Activated CD8-positive, alpha-beta memory T cell treated with anti-CD3 and anti-CD28 coated beads, Interleukin-2, amount 10 ng/mL, durations not matched to agents 7 days and 5 days (primary cell): Measurements from ENCODE around the gene AIFM3. TPM values are rescaled to one million over a fixed set of nuclear protein-coding genes. Genes with fewer than 3 reads are reported as not detected.

Source experiments
- ATAC-seq: fragments of 150-1000 bp; cut with Tn5 transposase; one replicate; pipeline ENCODE4 v1.10.0; 2021; ENCODE audit warnings: moderate library complexity
- CTCF ChIA-PET: fragments of 350-600 bp; sonication (Branson Sonifier 250); formaldehyde crosslinking; loops from one replicate; lab custom pipeline; 2021; ENCODE audit warnings: antibody characterized with exemption; lab: Charles Lee
- DNase-seq: peaks from one replicate; pipeline ENCODE4 v3.0.0-alpha.2; 2020
- H3K27ac Mint-ChIP-seq: one replicate; pipeline ENCODE4 v1.8.0; 2021; ENCODE audit warnings: mild to moderate bottlenecking, mixed read lengths
- H3K27me3 Mint-ChIP-seq: one replicate; pipeline ENCODE4 v1.8.0; 2021; ENCODE audit warnings: mixed read lengths
- H3K36me3 Mint-ChIP-seq: one replicate; pipeline ENCODE4 v1.8.0; 2021; ENCODE audit warnings: mild to moderate bottlenecking, mixed read lengths
- H3K4me1 Mint-ChIP-seq: one replicate; pipeline ENCODE4 v1.8.0; 2021; ENCODE audit warnings: mixed read lengths
- H3K4me3 Mint-ChIP-seq: one replicate; pipeline ENCODE4 v1.8.0; 2021; ENCODE audit warnings: mild to moderate bottlenecking, moderate library complexity, mixed read lengths
- H3K9me3 Mint-ChIP-seq: one replicate; pipeline ENCODE4 v1.8.0; 2022; ENCODE audit warnings: low read depth, mixed read lengths
- total RNA-seq, 2 experiments: library from RNA; stranded (reverse); gene quantifications; one replicate each; pipeline ENCODE4 v1.2.3, GENCODE V29; 2021

Gene AIFM3
- total RNA-seq, 2 experiments from 2014 or later: 0.66 to 0.67 TPM

GRCh38 chr22:20995329-20996030 is 28.4 kb downstream of the AIFM3 start:
- Mint-ChIP-seq H3K4me1 (peaks cover 5% of the 10 kb centered on the region), H3K4me3 (no peak overlapping the region), H3K36me3 (no peaks in the 10 kb centered on the region), H3K9me3 (no peaks in the 10 kb centered on the region), H3K27ac (no peak overlapping the region), H3K27me3 (no peaks in the 10 kb centered on the region)
- CTCF ChIA-PET: no interaction called here
- ATAC-seq (no peak), DNase-seq (no peak)

GRCh38 chr22:20996031-20996410 is 29.0 kb downstream of the AIFM3 start:
- DNase-seq (no peak), ATAC-seq (no peak)
- H3K4me3 Mint-ChIP-seq: no peak overlapping the region
- H3K4me1 Mint-ChIP-seq: peaks cover 8% of the 10 kb centered on the region
- H3K27ac Mint-ChIP-seq: no peak overlapping the region
- H3K9me3 Mint-ChIP-seq: no peaks in the 10 kb centered on the region
- CTCF ChIA-PET: no interaction called here
- no peaks in the 10 kb centered on the region for H3K27me3 Mint-ChIP-seq
- H3K36me3 Mint-ChIP-seq: no peaks in the 10 kb centered on the region

- H3K27me3 Mint-ChIP-seq: no peaks in the 10 kb centered on the region
- H3K27ac Mint-ChIP-seq: no peak overlapping the region
- peaks cover 2% of the 10 kb centered on the region for H3K36me3 Mint-ChIP-seq
- ATAC-seq (no peak), DNase-seq (no peak)
- H3K9me3 Mint-ChIP-seq: no peaks in the 10 kb centered on the region
- CTCF ChIA-PET: no interaction called here
- H3K4me1 Mint-ChIP-seq: peaks cover 15% of the 10 kb centered on the region
- no peak overlapping the region for H3K4me3 Mint-ChIP-seq
Observed at GRCh38 chr22:20996598-20997535, 29.8 kb downstream of the AIFM3 start.

DNA sequence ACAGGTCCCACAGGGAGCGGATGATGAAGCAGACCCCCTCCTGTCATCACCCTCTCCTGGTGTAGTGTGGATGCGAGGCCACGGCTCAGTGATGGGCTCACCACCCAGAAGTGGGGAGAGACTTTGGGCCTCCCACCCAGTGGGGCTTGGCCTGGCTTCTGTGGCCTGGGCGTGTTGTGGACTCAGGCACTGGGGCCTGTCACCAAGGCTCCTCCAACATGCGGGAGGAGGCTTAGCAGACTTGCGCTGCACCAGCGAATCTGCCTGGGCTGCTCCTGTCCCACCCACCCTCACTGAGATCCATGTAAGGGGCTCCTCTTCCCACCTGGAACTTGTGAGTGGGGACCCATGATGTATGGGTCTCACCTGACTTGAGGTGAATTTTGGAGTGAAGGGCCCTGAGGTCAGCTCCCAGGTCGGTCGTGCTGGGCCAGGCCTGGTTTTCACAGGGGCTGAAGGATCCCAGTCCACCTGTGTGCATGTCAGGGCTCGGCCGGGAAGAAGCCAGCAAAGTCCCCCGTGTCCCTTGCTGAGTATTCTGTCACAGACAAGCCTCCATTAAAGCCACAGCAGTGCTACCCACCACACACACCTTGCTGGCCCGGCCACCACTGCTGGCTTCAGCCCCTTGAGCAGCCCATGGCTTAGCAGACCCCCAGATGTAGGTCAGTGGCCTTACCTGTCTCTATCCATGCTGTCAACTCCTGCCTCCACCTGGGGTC is 30.6 kb downstream of the AIFM3 start:
- Mint-ChIP-seq H3K4me1 (peaks cover 15% of the 10 kb centered on the region), H3K36me3 (peaks cover 2% of the 10 kb centered on the region), H3K4me3 (no peak overlapping the region), H3K9me3 (no peaks in the 10 kb centered on the region), H3K27ac (no peak overlapping the region), H3K27me3 (no peaks in the 10 kb centered on the region)
- CTCF ChIA-PET: no interaction called here
- DNase-seq (no peak), ATAC-seq (no peak)

DNA sequence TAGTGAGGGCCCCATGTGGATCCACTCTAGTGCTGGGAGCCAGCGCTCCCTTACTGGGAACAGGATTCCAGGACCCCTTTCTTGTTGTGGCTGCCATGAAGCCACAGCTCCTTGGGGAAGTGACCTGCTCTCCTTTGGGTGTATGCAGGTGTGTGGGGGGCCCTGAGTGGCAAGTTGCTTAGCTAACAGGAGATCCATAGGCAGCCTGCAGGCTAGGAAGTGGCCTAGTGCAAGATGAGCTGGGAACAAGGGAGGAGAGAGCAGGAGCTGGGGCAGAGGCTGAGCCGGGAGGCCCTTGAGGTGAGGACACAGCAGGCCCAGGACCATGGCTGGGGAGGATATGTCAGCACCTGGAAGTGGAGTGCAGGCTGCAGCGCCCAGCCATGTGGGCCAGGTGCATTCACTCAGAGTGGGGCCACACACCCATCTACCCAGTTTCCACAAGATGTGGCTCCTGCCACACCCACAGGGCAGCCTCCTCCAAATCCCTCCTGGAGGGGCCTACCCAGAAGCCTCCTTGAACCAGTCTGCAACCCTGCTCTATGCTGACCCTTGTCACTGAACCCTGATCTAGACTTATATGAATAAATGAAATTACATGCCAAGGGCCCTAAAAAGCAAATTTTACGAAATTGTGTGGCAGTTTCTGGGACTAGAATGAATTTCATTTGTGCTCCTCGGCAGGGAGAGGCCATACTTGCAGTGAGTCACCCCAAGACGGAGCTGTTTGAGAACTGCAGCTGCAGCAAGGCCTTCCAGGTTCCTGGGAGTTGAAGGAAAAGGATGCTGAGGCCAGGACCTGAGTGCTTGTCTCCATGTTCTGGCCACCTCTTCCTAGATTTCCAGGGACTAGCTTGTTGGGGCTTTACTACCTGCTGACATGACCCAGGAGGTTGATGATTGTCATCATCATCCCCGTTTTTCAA is 31.6 kb downstream of the AIFM3 start:
- CTCF ChIA-PET: interaction anchor here (1.1 kb wide), 1 partner anchor 13 kb away, joined by 4 read pairs; no protein-coding TSS in a partner anchor
- no peak overlapping the region for H3K4me3 Mint-ChIP-seq
- H3K36me3 Mint-ChIP-seq: peaks cover 2% of the 10 kb centered on the region
- H3K4me1 Mint-ChIP-seq: peaks cover 24% of the 10 kb centered on the region
- ATAC-seq (no peak), DNase-seq (no peak)
- H3K27ac Mint-ChIP-seq: peak overlapping the region; percentile 62
- H3K9me3 Mint-ChIP-seq: no peaks in the 10 kb centered on the region
- no peaks in the 10 kb centered on the region for H3K27me3 Mint-ChIP-seq

DNA sequence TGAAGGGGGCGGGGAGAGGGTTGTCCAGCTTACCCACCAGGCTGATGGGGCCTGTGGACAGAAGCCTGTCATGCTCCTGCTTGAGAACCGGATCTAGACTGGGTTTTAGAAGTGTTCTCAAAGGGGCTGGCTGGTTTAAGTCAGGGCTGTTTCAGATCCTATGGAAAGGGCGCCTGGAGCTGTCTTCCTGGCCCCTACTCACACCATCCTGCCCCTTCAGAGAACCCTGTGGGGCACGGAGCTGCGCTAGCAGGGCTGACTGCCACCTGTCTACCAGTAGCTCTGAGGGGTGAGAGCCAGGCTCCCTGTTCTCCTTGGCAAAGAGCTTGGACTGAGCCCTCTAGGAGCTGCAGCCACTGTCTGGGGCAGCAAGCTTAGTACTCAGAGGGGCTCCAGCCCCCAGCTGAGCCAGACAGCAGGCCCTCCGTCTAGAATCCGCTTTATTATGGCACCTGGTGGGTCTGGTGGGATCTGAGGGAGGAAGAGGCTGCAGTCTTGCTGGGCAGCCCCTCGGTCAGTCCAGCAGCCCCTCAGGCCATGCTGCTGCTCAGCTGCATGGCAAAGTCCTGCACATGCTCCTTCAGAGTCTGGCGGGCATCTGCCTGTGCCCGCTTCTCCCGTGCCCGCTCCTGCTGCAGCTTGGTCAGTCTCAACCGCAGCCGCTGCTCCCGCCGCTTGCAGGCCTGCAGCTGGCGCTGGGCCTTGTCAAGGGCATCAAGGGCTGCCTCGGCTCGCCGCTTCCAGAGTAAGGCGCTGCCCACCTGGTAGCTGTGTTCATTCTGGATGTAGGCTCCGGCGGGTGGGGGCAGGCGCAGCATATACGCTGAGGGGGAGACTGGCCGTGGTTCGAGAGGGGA is 32.5 kb downstream of the AIFM3 start:
- ATAC-seq: no peak
- Mint-ChIP-seq H3K4me3 (no peak overlapping the region), H3K9me3 (no peaks in the 10 kb centered on the region), H3K27ac (peak overlapping the region; percentile 32), H3K4me1 (peaks cover 28% of the 10 kb centered on the region), H3K27me3 (no peaks in the 10 kb centered on the region), H3K36me3 (peaks cover 2% of the 10 kb centered on the region)
- no peak for DNase-seq
- CTCF ChIA-PET: interaction anchor here (1.1 kb wide), 2 partner anchors 14 to 196 kb away, joined by 4 read pairs; no protein-coding TSS in a partner anchor

DNA sequence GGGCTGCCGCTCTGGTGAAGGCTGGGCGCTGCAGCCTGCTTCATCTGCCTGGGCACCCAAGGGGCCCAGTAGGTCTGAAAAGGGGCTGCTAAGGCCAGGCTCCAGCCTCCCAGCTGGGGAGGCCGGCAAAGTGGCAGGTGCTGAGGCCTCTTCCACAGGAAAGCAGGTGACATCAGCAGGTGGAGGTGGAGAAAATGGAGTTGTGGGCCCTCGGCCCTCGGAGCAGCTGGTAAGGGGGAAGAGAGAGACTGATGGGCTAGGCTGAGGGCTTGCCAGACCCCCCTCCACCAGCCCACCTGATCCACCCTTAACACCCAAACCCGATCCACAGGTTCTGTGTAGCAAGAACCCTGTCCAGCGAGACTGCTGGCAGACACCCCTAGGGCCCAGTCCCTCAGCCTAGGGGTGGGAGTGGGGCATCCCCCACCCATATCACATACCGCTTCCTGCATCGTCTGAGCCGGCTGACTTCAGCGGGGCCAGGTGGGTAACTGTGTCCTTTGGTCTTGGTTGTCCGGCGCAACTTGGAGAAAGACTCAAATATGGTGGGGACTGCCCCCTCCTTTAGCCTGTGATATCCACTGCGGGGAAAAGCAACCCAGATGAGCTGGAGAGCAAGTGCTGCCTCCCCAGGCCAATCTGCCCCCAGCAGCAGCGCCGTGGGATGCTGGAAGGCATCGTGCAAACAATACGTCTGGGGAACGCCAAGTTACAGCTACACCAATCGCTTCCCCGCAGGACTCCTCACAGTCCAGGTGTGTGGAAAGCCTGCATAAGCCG is 33.3 kb downstream of the AIFM3 start:
- ATAC-seq (no peak), DNase-seq (no peak)
- Mint-ChIP-seq H3K27ac (peak overlapping the region; percentile 97), H3K4me3 (peak overlapping the region; percentile 96), H3K27me3 (no peaks in the 10 kb centered on the region), H3K9me3 (no peaks in the 10 kb centered on the region), H3K36me3 (peaks cover 2% of the 10 kb centered on the region), H3K4me1 (peaks cover 28% of the 10 kb centered on the region)
- CTCF ChIA-PET: interaction anchor here (0.7 to 1.1 kb wide), 5 partner anchors 9 to 197 kb away, joined by 3 to 5 read pairs (median 4); partner anchors contain the start of gene LZTR1

GRCh38 chr22:21000987-21001600 is 34.0 kb downstream of the AIFM3 start:
- peak; percentile 51 for DNase-seq
- Mint-ChIP-seq H3K36me3 (peaks cover 2% of the 10 kb centered on the region), H3K4me1 (peaks cover 28% of the 10 kb centered on the region), H3K27me3 (no peaks in the 10 kb centered on the region), H3K27ac (peak overlapping the region; percentile 97), H3K4me3 (peak overlapping the region; percentile 96), H3K9me3 (no peaks in the 10 kb centered on the region)
- CTCF ChIA-PET: interaction anchor here (0.7 to 1.1 kb wide), 5 partner anchors 8 to 197 kb away, joined by 3 to 5 read pairs (median 4); partner anchors contain the start of gene LZTR1
- ATAC-seq: no peak

- CTCF ChIA-PET: interaction anchor here (1.1 to 3.3 kb wide), 6 partner anchors 11 to 101 kb away, joined by 3 to 22 read pairs (median 4); partner anchors contain the start of gene LZTR1
- Mint-ChIP-seq H3K27me3 (no peaks in the 10 kb centered on the region), H3K4me1 (peaks cover 28% of the 10 kb centered on the region), H3K27ac (peak within 1 kb of the TSS; percentile 97), H3K4me3 (peak within 1 kb of the TSS; percentile 96), H3K9me3 (no peaks in the 10 kb centered on the region), H3K36me3 (peaks cover 2% of the 10 kb centered on the region)
- ATAC-seq (peak; percentile 94), DNase-seq (peak; percentile 98)
Observed at GRCh38 chr22:21001601-21002325, 34.7 kb downstream of the AIFM3 start, which contains the start of gene THAP7. TSS of gene THAP7 (minus strand) at chr22:21002118. CDS start at chr22:21001911, 207 bp downstream.

GRCh38 chr22:21003782-21004181 is 36.7 kb downstream of the AIFM3 start:
- Mint-ChIP-seq H3K27ac (peak overlapping the region; percentile 97), H3K4me1 (peaks cover 28% of the 10 kb centered on the region), H3K4me3 (peak overlapping the region; percentile 96), H3K36me3 (peaks cover 2% of the 10 kb centered on the region), H3K27me3 (no peaks in the 10 kb centered on the region), H3K9me3 (no peaks in the 10 kb centered on the region)
- ATAC-seq: no peak
- no peak for DNase-seq
- CTCF ChIA-PET: interaction anchor here (2.5 to 3.3 kb wide), 2 partner anchors 10 to 15 kb away, joined by 10 to 22 read pairs; no protein-coding TSS in a partner anchor
